Measurements from ENCODE around the gene ANKRD33B.

- TF ChIP-seq CTCF (IDR thresholded peaks at IDR 0.05) = no peak
- no peak for TF ChIP-seq POLR2A (IDR thresholded peaks at IDR 0.05)
Measured at GRCh38 chr5:10528827-10529226, 35.0 kb upstream of the ANKRD33B start.

Measured in esophagus squamous epithelium (tissue), 4 donors.